Fibroblast of gingiva (primary cell): ENCODE measurements around the gene IFT88.
A peak's percentile ranks its signal among the peaks of the same experiment; 100 is the strongest.

ENCODE experiments used
- DNase-seq: peaks from one replicate; pipeline ENCODE4 v3.0.0-alpha.2; 2011; ENCODE audit warnings: low read depth

The IFT88 gene

GRCh38 chr13:20565115-20565736, 1.7 kb upstream of the IFT88 start:
- DNase-seq = no peak

- DNase-seq = no peak
These were observed 474 bp upstream of the IFT88 start for GRCh38 chr13:20566468-20566897.

- peak; percentile 6 for DNase-seq
These were observed 1.0 kb downstream of the IFT88 start for GRCh38 chr13:20567881-20568528.

- DNase-seq = peak; percentile 81
These were observed 3.6 kb downstream of the IFT88 start for GRCh38 chr13:20570517-20570916.

GRCh38 chr13:20571676-20572075, 4.7 kb downstream of the IFT88 start:
- no peak for DNase-seq

- DNase-seq = no peak
These were observed 6.2 kb downstream of the IFT88 start for GRCh38 chr13:20573186-20573585.

GRCh38 chr13:20573636-20574035, 6.7 kb downstream of the IFT88 start:
- no peak for DNase-seq

GRCh38 chr13:20579191-20579590, 12.2 kb downstream of the IFT88 start:
- no peak for DNase-seq

GRCh38 chr13:20580257-20580656, 13.3 kb downstream of the IFT88 start:
- no peak for DNase-seq

GRCh38 chr13:20582026-20582425, 15.1 kb downstream of the IFT88 start:
- no peak for DNase-seq

GRCh38 chr13:20583803-20584293, 16.9 kb downstream of the IFT88 start:
- DNase-seq = no peak

- no peak for DNase-seq
These were observed 18.4 kb downstream of the IFT88 start for GRCh38 chr13:20585371-20585770.

- DNase-seq = no peak
These were observed 21.7 kb downstream of the IFT88 start for GRCh38 chr13:20588529-20589110.

- no peak for DNase-seq
These were observed 23.6 kb downstream of the IFT88 start for GRCh38 chr13:20590561-20590960.

GRCh38 chr13:20592606-20593005, 25.6 kb downstream of the IFT88 start:
- no peak for DNase-seq

- DNase-seq = no peak
These were observed 27.3 kb downstream of the IFT88 start for GRCh38 chr13:20594280-20594679.

GRCh38 chr13:20607015-20607414, 40.1 kb downstream of the IFT88 start:
- no peak for DNase-seq

- peak; percentile 1 for DNase-seq
These were observed 41.6 kb downstream of the IFT88 start for GRCh38 chr13:20608438-20609020.

- DNase-seq = peak; percentile 63
These were observed 42.2 kb downstream of the IFT88 start for GRCh38 chr13:20609145-20609544.

GRCh38 chr13:20610006-20610405, 43.0 kb downstream of the IFT88 start:
- peak; percentile 8 for DNase-seq

GRCh38 chr13:20616059-20616797, 49.3 kb downstream of the IFT88 start:
- DNase-seq = peak; percentile 68

- DNase-seq = no peak
These were observed 56.0 kb downstream of the IFT88 start for GRCh38 chr13:20623000-20623399.
